LNCaP clone FGC (cell line): ENCODE measurements around the gene PPARG.

ENCODE experiments used
- DNase-seq: peaks from one replicate; pipeline ENCODE4 v3.0.0-alpha.2; 2011; ENCODE audit warnings: low read depth
- H3K4me3 ChIP-seq: 2 replicates; pipeline ENCODE4 v1.5.1; 2011; ENCODE audit warnings: mild to moderate bottlenecking, low read depth, low read length, control low read depth
- CTCF ChIP-seq: IDR thresholded peaks from 2 replicates; pipeline ENCODE4 v1.5.1; 2012; ENCODE audit warnings: mild to moderate bottlenecking; ENCODE audit not compliant: control insufficient read depth, insufficient read depth; ENCODE audit errors: extremely low read depth

PPARG gene

GRCh38 chr3:12430086-12430485, 141.2 kb downstream of the PPARG start:
- no peak for TF ChIP-seq CTCF
- no peak for DNase-seq
- no peak overlapping the region for H3K4me3 ChIP-seq

GRCh38 chr3:12433823-12434222, 145.0 kb downstream of the PPARG start:
- no peak overlapping the region for H3K4me3 ChIP-seq
- no peak for TF ChIP-seq CTCF
- no peak for DNase-seq

- DNase-seq, result no peak
- TF ChIP-seq CTCF, result no peak
- H3K4me3 ChIP-seq, result no peak overlapping the region
Measured at GRCh38 chr3:12436514-12437220, 147.8 kb downstream of the PPARG start.

- DNase-seq, result no peak
- TF ChIP-seq CTCF, result no peak
- H3K4me3 ChIP-seq, result no peak overlapping the region
Measured at GRCh38 chr3:12437221-12437605, 148.3 kb downstream of the PPARG start.

GRCh38 chr3:12437861-12438260, 149.0 kb downstream of the PPARG start:
- no peak for DNase-seq
- TF ChIP-seq CTCF, result no peak
- no peak overlapping the region for H3K4me3 ChIP-seq

GRCh38 chr3:12438318-12438717, 149.4 kb downstream of the PPARG start:
- no peak for DNase-seq
- TF ChIP-seq CTCF, result no peak
- no peak overlapping the region for H3K4me3 ChIP-seq
